Memory B cell (primary cell): ENCODE results near the gene CST7.

Experiments
- ATAC-seq: fragments of 150-1000 bp; cut with Tn5 transposase; 2 replicates; pipeline ENCODE4 v1.10.0; 2021; ENCODE audit warnings: low read depth, mild to moderate bottlenecking, moderate library complexity
- DNase-seq, 2 donors: peaks; one replicate each; pipeline ENCODE4 v3.0.0; 2022; ENCODE audit warnings: low spot score in 2 of 2
- H3K27ac Mint-ChIP-seq: one replicate; pipeline ENCODE4 v1.8.0; 2022; ENCODE audit warnings: mild to moderate bottlenecking, moderate library complexity, mixed read lengths
- H3K27me3 Mint-ChIP-seq: one replicate; pipeline ENCODE4 v1.8.0; 2022; ENCODE audit warnings: mixed read lengths
- H3K36me3 Mint-ChIP-seq: one replicate; pipeline ENCODE4 v1.8.0; 2022; ENCODE audit warnings: mild to moderate bottlenecking, mixed read lengths
- H3K4me1 Mint-ChIP-seq: one replicate; pipeline ENCODE4 v1.8.0; 2022; ENCODE audit warnings: mixed read lengths
- H3K4me3 Mint-ChIP-seq: one replicate; pipeline ENCODE4 v1.8.0; 2022; ENCODE audit warnings: mild to moderate bottlenecking, moderate library complexity, mixed read lengths
- H3K9me3 Mint-ChIP-seq: one replicate; pipeline ENCODE4 v1.8.0; 2022; ENCODE audit warnings: mixed read lengths

CST7 gene

GRCh38 chr20:24950836-24951525 is 1.9 kb downstream of the CST7 start:
- H3K27me3 Mint-ChIP-seq = peaks cover 4% of the 10 kb centered on the region
- no peak overlapping the region for H3K4me3 Mint-ChIP-seq
- no peak for DNase-seq
- H3K27ac Mint-ChIP-seq = no peak overlapping the region
- H3K36me3 Mint-ChIP-seq = peaks cover 2% of the 10 kb centered on the region
- ATAC-seq = no peak
- H3K4me1 Mint-ChIP-seq = peaks cover 13% of the 10 kb centered on the region
- H3K9me3 Mint-ChIP-seq = peaks cover 6% of the 10 kb centered on the region

GRCh38 chr20:24951536-24952083 is 2.5 kb downstream of the CST7 start:
- no peak for ATAC-seq
- no peak overlapping the region for H3K4me3 Mint-ChIP-seq
- H3K27ac Mint-ChIP-seq = no peak overlapping the region
- no peak for DNase-seq
- peaks cover 6% of the 10 kb centered on the region for H3K9me3 Mint-ChIP-seq
- peaks cover 2% of the 10 kb centered on the region for H3K36me3 Mint-ChIP-seq
- peaks cover 13% of the 10 kb centered on the region for H3K4me1 Mint-ChIP-seq
- peaks cover 4% of the 10 kb centered on the region for H3K27me3 Mint-ChIP-seq

- H3K4me3 Mint-ChIP-seq = no peak overlapping the region
- peaks cover 13% of the 10 kb centered on the region for H3K4me1 Mint-ChIP-seq
Measured at GRCh38 chr20:24952376-24953208, 3.5 kb downstream of the CST7 start.

GRCh38 chr20:24953209-24953575 is 4.1 kb downstream of the CST7 start:
- no peak for ATAC-seq
- Mint-ChIP-seq H3K4me1 (peaks cover 13% of the 10 kb centered on the region), H3K9me3 (no peaks in the 10 kb centered on the region), H3K36me3 (no peaks in the 10 kb centered on the region), H3K27ac (no peak overlapping the region), H3K4me3 (no peak overlapping the region), H3K27me3 (peaks cover 4% of the 10 kb centered on the region)
- DNase-seq = no peak

More at GRCh38 chr20:24952376-24953208, 3.5 kb downstream of the CST7 start:
- no peak overlapping the region for H3K27ac Mint-ChIP-seq
- no peaks in the 10 kb centered on the region for H3K36me3 Mint-ChIP-seq
- peaks cover 4% of the 10 kb centered on the region for H3K27me3 Mint-ChIP-seq
- DNase-seq (no peak), ATAC-seq (no peak)
- peaks cover 3% of the 10 kb centered on the region for H3K9me3 Mint-ChIP-seq

GRCh38 chr20:24953621-24954133 is 4.6 kb downstream of the CST7 start:
- Mint-ChIP-seq H3K27ac (peak overlapping the region; percentile 31), H3K4me3 (no peak overlapping the region), H3K27me3 (no peaks in the 10 kb centered on the region), H3K4me1 (peaks cover 13% of the 10 kb centered on the region), H3K9me3 (no peaks in the 10 kb centered on the region), H3K36me3 (no peaks in the 10 kb centered on the region)
- ATAC-seq = no peak
- no peak for DNase-seq

GRCh38 chr20:24954151-24954550 is 5.1 kb downstream of the CST7 start:
- DNase-seq (no peak), ATAC-seq (no peak)
- Mint-ChIP-seq H3K27ac (peak overlapping the region; percentile 31), H3K4me3 (no peak overlapping the region), H3K9me3 (no peaks in the 10 kb centered on the region), H3K4me1 (peaks cover 13% of the 10 kb centered on the region), H3K36me3 (peaks cover 3% of the 10 kb centered on the region), H3K27me3 (no peaks in the 10 kb centered on the region)

- ATAC-seq (no peak), DNase-seq (no peak)
- Mint-ChIP-seq H3K9me3 (no peaks in the 10 kb centered on the region), H3K27me3 (no peaks in the 10 kb centered on the region), H3K4me1 (peaks cover 13% of the 10 kb centered on the region), H3K36me3 (peaks cover 3% of the 10 kb centered on the region), H3K4me3 (no peak overlapping the region), H3K27ac (no peak overlapping the region)
Measured at GRCh38 chr20:24954566-24954965, 5.5 kb downstream of the CST7 start.

GRCh38 chr20:24955045-24955444 is 6.0 kb downstream of the CST7 start:
- Mint-ChIP-seq H3K36me3 (peaks cover 5% of the 10 kb centered on the region), H3K4me3 (no peak overlapping the region), H3K27me3 (no peaks in the 10 kb centered on the region), H3K4me1 (peaks cover 13% of the 10 kb centered on the region), H3K27ac (no peak overlapping the region), H3K9me3 (no peaks in the 10 kb centered on the region)
- peak; percentile 75 for ATAC-seq
- DNase-seq = peak in 1 of 2 donors; percentile 7

- H3K36me3 Mint-ChIP-seq = peaks cover 9% of the 10 kb centered on the region
- no peak for ATAC-seq
- H3K27me3 Mint-ChIP-seq = no peaks in the 10 kb centered on the region
- no peak overlapping the region for H3K27ac Mint-ChIP-seq
- no peaks in the 10 kb centered on the region for H3K9me3 Mint-ChIP-seq
- H3K4me1 Mint-ChIP-seq = peaks cover 13% of the 10 kb centered on the region
- no peak for DNase-seq
- no peak overlapping the region for H3K4me3 Mint-ChIP-seq
Measured at GRCh38 chr20:24956001-24956841, 7.2 kb downstream of the CST7 start.

GRCh38 chr20:24957326-24958016 is 8.4 kb downstream of the CST7 start:
- H3K27ac Mint-ChIP-seq = no peak overlapping the region
- peaks cover 13% of the 10 kb centered on the region for H3K36me3 Mint-ChIP-seq
- peaks cover 13% of the 10 kb centered on the region for H3K4me1 Mint-ChIP-seq
- H3K9me3 Mint-ChIP-seq = no peaks in the 10 kb centered on the region
- H3K27me3 Mint-ChIP-seq = no peaks in the 10 kb centered on the region
- no peak for DNase-seq
- ATAC-seq = no peak
- no peak overlapping the region for H3K4me3 Mint-ChIP-seq

- no peak for DNase-seq
- no peak for ATAC-seq
- no peak overlapping the region for H3K27ac Mint-ChIP-seq
- no peaks in the 10 kb centered on the region for H3K27me3 Mint-ChIP-seq
- H3K4me1 Mint-ChIP-seq = peaks cover 12% of the 10 kb centered on the region
- H3K36me3 Mint-ChIP-seq = peaks cover 21% of the 10 kb centered on the region
- no peak overlapping the region for H3K4me3 Mint-ChIP-seq
- no peaks in the 10 kb centered on the region for H3K9me3 Mint-ChIP-seq
Measured at GRCh38 chr20:24958506-24959385, 9.7 kb downstream of the CST7 start.

- Mint-ChIP-seq H3K27me3 (no peaks in the 10 kb centered on the region), H3K27ac (no peak overlapping the region), H3K4me1 (peaks cover 6% of the 10 kb centered on the region), H3K9me3 (no peaks in the 10 kb centered on the region), H3K4me3 (no peak overlapping the region), H3K36me3 (peaks cover 25% of the 10 kb centered on the region)
- ATAC-seq (no peak), DNase-seq (no peak)
Measured at GRCh38 chr20:24959591-24960301, 10.7 kb downstream of the CST7 start.
